Right ventricle myocardium inferior (tissue), 1 donor: ENCODE data around the gene C3orf80. TPM values are rescaled to one million over a fixed set of nuclear protein-coding genes. Genes with fewer than 3 reads are reported as not detected.
"Not testable (repeated sequence)": the region's sequence is repeated elsewhere in the genome, so short reads cannot be mapped to it uniquely, and the experiment has no call there.

Experiments
- ATAC-seq: fragments of 200-7000 bp; cut with Tn5 transposase; one replicate; pipeline ENCODE4 v1.9.1; 2020; ENCODE audit warnings: mild to moderate bottlenecking, moderate library complexity
- DNase-seq: peaks from one replicate; pipeline ENCODE4 v3.0.0; 2021; ENCODE audit errors: missing footprints
- intact Hi-C: fragments of 100-400 bp; cut with DNase I; formaldehyde crosslinking; loops from one replicate; pipeline ENCODE4 v1.11.0; 2022
- total RNA-seq: library from RNA; stranded (reverse); fragmentation: NEBNext Ultra II Directional; extraction: Animal tissue kit (Norgen Biotek cat#: 25700); gene quantifications from one replicate; pipeline ENCODE4 v1.2.1, GENCODE V29; 2021
- donor health status: DM: no; HTN: yes; CAD: no; lungs with severe emphysema.

Gene C3orf80
- total RNA-seq, 1 donor from 2014 or later, result 0.22 TPM

DNA sequence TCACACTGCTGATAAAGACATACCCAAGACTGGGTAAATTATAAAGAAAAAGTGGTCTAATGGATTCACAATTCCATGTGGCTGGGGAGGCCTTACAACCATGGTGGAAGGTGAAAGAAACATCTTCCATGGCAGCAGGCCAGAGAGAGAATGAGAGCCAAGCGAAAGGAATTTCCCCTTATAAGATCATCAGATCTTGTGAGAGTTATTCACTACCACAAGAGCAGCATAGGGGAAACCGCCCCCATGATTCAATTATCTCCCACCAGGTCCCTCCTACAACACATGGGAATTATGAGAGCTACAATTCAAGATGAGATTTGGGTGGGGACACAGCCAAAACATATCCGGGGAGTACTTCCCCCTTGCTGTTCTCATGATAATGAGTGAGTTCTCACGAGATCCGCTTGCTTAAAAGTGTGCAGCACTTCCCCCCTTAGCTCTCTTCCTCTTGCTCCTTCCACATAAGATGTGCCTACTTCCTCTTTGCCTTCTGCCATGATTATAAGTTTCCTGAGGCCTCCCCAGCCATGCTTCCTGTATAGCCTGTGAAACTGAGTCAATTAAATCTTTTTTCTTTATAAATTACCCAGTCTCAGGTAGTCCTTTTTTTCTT, 20.7 kb upstream of the C3orf80 start:
- ATAC-seq, intact Hi-C loops, DNase-seq: not testable (repeated sequence)

DNA sequence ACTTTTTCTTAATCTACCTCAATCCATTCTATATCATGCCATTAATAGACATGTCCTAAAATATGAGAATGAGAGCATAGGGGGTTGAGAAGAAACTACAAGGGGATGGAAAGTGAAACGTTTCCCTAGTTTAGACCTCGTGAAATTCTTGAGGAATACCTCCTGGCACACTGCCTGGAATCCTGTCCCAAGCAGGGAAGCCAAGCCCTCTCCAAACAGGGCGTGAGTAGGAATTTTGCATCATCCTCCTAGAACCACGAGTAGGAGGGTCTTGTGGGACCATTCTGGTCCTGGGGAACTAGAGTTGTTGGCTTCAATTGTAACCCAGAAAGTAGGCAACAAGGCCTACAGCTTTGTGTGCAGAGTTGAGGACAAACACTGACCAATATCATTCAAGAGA, 19.6 kb upstream of the C3orf80 start:
- no peak for ATAC-seq
- no peak for DNase-seq
- intact Hi-C loops, result no loop called here

DNA sequence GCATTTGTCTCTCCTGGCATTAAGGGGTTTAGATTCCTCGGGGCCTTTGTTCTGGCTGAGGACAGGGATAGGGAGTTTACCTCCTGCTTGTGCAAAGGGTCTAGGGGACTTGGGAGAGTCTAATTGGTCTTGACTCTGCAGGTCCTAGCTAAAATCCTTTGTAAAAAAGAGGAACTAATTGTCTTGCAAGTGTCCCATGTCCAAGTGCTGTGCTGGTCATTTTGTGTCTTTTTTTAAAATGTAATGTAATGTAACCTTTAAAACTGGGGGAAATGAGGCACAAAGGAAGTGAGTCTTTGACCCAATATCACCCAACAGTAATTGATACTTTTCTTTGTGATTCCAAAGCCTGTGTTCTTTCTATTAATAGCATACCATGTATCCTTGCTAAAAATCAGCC, 14.9 kb upstream of the C3orf80 start:
- intact Hi-C loops, result no loop called here
- ATAC-seq, result no peak

DNA sequence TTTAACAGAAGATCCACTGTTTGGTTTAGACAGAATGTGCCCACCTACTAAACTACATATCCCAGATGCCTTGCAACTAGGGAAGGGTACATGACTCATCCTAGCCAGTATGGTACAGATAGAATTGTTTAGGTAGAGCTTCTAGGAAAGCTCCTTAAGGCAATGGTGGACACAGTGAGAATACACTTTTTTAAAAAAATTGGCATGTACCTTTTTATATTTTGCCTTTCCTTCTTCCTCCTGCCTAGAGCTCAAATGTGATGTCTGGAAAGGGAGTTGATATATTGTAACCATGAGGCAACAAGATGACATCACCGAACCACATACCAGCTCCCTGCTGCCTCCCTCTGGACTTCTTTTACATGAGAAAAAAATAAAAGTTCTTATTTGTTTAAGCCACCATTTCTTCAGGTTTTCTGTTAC, 14.4 kb upstream of the C3orf80 start:
- intact Hi-C loops, result no loop called here
- ATAC-seq (no peak), DNase-seq (no peak)

More for the DNA sequence above, 14.9 kb upstream of the C3orf80 start:
- DNase-seq, result no peak

DNA sequence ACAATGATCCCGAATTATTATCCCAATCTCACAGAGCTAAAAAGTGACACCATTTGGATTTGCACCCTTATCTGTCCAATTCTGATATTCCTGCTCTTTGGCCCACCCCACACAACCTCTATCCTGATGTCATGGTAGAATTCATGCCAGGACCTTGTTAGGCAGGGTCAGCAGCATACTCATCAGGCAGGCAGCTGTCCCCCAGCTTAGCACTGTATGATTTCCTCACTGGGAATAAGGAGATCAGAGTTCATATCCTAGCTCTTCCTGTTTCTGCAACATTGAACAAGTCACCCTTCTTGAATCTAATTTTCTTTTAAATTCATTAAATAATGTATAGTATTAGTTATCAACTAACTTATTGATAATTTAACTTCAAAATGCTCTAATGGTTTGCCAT, 12.0 kb upstream of the C3orf80 start:
- intact Hi-C loops, result no loop called here
- ATAC-seq, result no peak

DNA sequence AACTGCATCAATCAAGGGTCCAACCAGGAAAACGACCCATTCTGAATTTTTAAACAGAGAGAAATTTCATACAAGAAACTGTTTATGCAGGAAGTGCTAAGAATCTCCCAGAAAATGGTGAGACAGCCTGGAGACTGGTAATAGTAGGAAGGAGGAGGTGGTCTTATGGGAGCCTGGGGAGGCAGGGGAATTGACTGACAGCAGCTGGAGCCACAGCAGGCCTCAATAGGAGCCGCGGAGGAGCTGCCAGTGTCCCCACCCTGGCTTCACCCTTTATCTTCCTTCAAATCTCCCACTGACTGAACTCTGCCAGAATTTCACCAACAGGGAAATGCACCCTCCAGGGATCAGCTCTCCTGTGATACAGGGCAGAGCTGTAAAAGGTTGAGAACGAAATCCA, 7.5 kb upstream of the C3orf80 start:
- DNase-seq, result no peak
- intact Hi-C loops, result no loop called here
- no peak for ATAC-seq

More for the DNA sequence above, 12.0 kb upstream of the C3orf80 start:
- DNase-seq, result no peak

DNA sequence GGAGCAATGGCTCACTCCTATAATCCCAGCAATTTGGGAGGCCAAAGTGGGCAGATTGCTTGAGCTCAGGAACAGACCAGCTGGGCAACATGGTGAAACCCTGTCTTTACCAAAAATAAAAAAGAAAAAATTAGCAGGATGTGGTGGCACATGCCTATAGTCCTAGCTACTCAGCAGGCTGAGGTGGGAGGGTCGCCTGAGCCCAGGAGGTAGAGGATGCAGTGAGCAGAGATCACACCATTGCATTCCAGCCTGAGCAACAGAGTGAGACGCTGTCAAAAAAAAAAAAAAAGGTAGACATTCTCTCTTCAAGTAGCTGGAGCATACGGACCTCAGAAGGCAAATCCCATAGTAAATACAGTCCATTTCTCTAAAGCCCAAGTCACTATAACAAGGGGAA, 7.1 kb upstream of the C3orf80 start:
- no peak for ATAC-seq

DNA sequence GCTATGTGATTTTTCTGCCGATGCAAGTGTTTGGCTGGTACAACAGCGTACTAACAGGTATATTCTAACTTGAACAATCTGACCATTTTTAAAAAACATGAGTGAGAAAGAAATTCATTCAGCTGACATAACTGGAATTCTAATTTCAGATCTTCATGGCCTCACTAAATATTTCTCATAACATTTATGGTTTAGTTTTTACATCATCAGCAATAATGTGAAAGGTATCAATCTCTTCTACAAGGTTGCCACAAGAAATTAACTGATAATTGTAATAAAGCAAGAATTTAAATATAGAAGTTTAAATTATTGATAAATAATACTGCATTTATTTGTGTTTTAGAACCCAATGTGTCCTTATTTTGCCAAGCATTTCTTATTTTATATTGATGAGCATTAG, 5.2 kb upstream of the C3orf80 start:
- ATAC-seq, result no peak
- intact Hi-C loops, result loop anchor here (10.0 kb wide), 1 partner anchor 185 kb away; no protein-coding TSS in a partner anchor

More for the DNA sequence above, 7.1 kb upstream of the C3orf80 start:
- DNase-seq, result no peak
- intact Hi-C loops, result no loop called here

DNA sequence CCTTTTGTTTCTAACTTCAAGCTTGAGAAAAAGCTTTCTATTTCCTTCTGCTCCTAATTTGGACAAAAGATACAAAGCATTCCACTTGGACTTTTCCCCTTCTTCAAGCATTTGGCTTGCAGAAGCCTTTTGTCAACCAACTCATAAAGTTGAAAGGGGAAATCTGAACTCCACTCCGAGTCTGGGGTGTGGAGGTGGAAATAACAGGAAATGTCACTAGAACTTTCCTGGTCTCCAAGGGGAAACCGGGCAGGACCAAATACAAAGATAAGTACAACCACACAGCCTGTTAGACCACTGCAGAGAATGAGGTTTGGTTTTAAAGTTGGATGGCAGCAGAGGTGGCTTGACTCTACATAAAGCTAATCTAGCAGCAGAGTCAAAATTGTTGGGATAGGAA, 4.2 kb upstream of the C3orf80 start:
- no peak for DNase-seq
- intact Hi-C loops, result loop anchor here (10.0 kb wide), 1 partner anchor 186 kb away; no protein-coding TSS in a partner anchor
- no peak for ATAC-seq

More for the DNA sequence above, 5.2 kb upstream of the C3orf80 start:
- no peak for DNase-seq

DNA sequence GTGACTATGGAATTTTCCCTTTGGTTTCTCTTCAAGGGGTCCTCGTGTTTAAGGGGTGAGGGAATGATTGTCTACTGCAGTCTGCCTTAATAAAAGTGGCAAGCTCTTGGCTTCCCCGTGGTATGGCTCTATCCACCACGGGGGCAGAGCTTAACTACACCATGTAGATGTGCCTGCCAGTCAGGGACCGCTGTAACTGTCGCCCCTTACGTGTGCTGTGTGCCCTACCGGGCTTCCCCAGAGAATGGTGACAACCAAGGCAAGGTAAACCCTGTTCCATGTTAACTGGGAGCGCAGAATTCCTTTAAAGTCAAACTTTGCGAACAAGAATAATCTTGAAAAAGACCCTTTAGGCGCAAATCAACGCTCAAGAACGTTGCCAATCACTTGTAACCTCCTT, 966 bp upstream of the C3orf80 start:
- ATAC-seq (no peak), DNase-seq (no peak)
- intact Hi-C loops, result loop anchor here (10.0 kb wide), 1 partner anchor 189 kb away; no protein-coding TSS in a partner anchor

DNA sequence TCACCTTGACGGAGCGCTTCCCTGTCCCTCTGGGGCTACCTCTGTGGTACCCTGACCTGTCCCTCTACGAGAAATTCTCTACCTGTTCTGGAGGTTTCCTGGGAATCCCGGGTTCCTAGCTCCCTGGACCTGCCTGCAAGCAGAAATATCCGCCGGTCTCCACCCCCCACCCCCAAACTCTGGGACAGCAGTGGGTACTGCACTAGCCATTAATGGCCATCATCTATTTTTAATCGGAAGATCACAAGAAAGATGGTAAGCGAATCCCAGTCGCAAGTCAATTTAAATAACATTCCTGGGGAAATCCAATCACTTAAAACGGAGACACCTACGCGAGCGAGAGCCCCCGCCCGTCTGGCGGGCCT, 429 bp upstream of the C3orf80 start:
- no peak for DNase-seq

DNA sequence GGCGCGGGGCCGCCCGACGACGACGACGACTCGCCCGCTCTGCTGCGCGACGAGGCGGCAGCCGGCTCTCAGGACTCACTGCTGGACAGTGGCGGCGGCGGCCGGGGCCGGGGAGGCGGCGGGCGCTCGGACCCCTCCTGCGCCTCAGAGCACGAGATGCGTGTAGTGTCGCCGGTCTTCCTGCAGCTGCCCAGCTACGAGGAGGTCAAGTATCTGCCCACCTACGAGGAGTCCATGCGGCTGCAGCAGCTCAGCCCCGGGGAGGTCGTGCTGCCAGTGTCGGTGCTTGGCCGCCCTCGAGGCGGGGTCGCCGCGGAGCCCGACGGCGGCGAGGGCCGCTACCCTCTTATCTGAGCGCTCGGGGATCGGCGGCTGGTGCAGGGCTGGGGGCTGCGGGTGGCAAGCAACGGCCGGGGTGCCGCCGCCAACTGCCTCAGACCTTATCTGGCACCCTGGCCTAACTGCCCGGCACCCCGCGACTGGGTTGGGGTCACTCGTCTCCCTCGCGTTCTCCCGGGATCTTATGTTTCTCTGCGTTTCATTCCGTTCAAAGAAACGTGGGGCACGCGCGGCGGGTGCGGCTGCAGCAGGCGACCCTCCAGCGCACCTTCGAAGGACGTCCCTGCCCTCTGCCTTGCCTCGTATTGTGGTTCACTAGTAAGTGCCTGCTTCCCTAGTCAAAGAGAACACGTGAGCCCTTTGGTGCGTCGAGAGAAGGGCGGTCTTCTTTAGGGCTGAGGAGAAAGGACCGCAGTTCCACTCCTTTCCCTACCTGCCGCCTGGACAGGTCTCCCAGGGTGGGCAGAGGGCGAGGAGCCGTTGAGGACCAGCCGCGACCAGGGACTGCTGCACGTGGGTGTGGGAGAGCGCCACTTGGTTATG, 1.0 kb downstream of the C3orf80 start:
- ATAC-seq, result no peak
- no peak for DNase-seq
- intact Hi-C loops, result loop anchor here (10.0 kb wide), 1 partner anchor 191 kb away; no protein-coding TSS in a partner anchor

More for the DNA sequence above, 429 bp upstream of the C3orf80 start:
- intact Hi-C loops, result loop anchor here (10.0 kb wide), 1 partner anchor 190 kb away; no protein-coding TSS in a partner anchor
- no peak for ATAC-seq

DNA sequence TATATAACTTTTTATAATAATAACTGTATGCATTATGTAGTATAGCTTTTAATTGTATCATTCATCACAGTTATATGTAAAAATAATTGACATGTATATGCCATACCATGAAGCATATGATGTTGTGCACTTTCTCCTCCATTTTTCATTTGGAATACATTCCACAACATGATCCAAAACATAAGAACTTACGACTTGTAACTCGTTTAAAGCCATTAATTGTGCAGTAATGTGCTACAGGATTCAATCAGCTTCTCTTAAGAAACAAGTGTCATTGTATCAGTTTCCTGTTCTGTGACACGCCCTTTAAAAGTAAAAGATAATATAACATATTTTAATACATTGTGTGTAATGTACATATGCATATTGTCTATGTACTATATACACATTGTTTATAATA, 2.2 kb downstream of the C3orf80 start:
- intact Hi-C loops, result loop anchor here (10.0 kb wide), 1 partner anchor 193 kb away; no protein-coding TSS in a partner anchor
- ATAC-seq, result no peak

DNA sequence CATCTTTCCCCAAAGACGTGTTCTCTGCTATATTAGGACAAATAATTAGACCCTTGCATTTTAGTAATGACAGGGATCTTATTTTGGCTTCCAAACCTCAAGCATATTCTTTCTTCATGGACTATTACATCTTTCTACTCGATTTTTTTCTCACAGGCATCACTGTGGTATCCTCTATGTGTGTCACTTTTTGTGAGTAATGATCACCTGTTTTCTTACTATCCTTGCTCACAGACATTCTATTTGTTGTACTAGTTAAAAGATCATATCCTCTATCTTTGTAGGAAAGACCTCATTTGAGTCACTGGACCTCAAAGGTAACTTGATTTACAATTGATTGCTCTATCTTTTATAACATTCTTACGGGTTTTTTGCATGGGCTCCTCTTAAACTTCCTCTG, 6.8 kb downstream of the C3orf80 start:
- DNase-seq, result no peak
- intact Hi-C loops, result no loop called here
- no peak for ATAC-seq

More for the DNA sequence above, 2.2 kb downstream of the C3orf80 start:
- DNase-seq, result no peak

DNA sequence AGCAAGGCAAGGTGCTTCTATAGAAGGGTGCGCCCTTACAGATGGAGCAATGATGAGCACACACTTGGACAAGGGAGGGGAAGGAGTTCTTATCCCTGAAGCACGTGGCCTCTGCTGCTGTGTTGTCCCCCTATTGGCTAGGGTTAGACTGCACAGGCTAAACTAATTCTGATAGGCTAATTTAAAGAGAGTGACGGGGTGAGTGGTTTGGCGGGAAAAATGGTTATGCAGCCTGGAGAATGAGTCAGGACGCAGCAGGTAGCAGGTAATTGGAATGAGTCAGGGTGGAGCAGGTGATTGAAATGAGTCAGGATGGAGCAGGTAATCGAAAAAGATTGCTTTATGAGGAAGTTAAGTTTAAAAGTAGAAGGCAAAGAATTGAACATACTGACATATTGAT, 15.5 kb downstream of the C3orf80 start:
- intact Hi-C loops, DNase-seq, ATAC-seq: not testable (repeated sequence)

DNA sequence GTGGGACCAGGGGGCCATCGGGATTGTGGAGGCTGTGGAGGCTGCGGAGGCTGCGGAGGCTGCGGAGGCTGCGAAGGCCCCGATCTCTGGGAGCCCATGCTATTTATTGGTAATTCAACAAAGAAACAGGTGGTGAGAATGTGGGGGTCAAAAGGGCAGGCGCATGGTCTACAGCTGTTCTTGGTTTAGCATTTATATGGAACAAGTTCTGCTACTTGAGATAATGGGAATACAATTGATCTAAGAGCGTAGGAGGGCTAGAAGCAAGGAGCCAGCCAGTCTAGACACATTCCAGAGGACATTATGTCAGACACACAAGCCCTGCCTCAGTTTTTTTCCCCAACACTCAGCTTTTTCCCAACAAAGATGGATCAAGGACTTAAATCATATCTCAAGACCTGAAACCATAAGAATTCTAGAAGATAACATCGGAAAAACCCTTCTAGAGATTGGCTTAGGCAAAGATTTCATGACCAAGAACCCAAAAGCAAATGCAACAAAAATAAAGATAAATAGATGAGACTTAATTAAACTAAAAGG, 20.1 kb downstream of the C3orf80 start:
- DNase-seq, result no peak
- intact Hi-C loops, result no loop called here
- ATAC-seq, result no peak

DNA sequence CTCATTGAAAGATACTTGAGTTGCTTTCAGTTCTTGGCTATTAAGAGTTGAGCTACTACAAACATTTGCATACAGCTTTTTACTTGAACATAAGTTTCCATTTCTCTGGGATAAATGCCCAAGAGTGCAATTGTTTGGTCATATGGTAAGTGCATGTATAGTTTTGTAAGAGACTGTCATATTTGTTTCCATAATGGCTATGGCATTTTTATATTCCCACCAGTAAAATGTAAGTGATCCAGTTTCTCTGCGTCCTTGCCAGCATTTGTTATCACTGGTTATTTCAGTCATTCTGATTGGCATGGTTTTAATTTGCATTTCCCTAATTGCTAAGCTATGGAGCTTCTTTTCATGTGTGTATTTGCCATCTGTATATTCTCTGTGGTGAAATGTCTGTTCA, 22.5 kb downstream of the C3orf80 start:
- intact Hi-C loops, result no loop called here
- ATAC-seq (no peak), DNase-seq (no peak)

DNA sequence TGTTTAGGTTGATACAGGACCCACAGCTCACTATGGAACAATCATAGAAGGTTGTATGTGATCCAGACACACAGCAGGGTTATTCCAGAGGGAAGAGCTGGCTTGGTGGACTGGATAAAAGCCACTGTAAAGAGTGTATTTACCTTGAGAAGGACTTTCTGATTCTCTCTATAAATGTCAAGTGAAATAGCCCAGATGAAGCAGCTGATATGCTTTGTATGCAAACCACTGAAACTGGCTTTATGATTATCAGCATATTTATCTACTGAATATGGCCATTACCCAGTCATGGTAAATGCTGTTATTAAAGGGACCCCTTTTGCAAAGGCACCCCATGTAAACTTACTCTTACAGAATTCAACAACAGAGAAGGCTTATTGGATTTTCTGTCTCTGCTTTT, 28.1 kb downstream of the C3orf80 start:
- DNase-seq (no peak), ATAC-seq (no peak)
- intact Hi-C loops, result no loop called here

DNA sequence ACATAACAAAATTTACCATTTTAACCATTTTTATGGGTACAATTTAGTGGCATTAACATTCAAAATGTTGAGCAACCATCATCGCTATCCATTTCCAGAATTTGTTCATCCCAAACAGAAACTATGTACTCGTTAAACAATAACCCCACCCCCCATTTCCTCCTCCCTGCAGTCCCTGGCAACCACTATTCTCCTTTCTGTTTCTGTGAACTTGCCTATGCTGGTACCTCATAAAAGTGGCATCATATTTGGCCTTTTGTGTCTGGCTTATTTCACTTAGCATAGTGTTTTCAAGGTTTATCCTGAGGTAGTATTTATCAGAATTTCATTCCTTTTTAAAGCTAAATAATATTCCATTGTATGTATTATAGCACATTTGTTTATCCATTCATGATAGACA, 32.4 kb downstream of the C3orf80 start:
- ATAC-seq, result no peak
- no peak for DNase-seq
- intact Hi-C loops, result no loop called here

DNA sequence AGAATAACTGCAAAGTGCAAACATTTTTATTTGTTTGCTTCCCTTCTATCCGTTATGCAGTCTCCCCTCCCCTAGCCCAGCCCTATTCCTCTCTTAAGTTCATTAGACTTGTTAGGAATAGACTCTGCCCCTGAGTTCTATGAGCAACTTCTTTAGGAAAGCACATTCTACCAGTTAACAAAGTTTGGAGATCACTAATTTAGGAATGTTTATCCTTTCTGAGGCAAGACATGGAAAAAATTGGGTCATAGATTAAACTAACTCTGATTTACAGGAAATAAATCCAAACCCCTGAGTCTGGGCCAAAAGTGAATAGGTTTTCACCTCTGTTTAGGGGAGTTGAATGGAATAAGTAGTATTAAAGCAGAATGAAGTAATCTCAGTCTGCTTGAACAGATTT, 34.4 kb downstream of the C3orf80 start:
- ATAC-seq (no peak), DNase-seq (no peak)
- intact Hi-C loops, result no loop called here
